ENCODE results near the gene OMP. TPM values are rescaled to one million over a fixed set of nuclear protein-coding genes. Genes with fewer than 3 reads are reported as not detected.

Gene OMP
- total RNA-seq, 5 donors from 2014 or later (not counting 1 experiment from before 2014, with no cell fraction given), result 0.79 TPM; not detected in 4

- ChIA-PET POLR2A (no interaction called here), CTCF (no interaction called here)
- Histone ChIP-seq H3K27ac (ENCODE audit: low read length) (no peak overlapping the region), H3K9me3 (no peaks in the 10 kb centered on the region), H3K27me3 (replicated peaks in 1 of 2; ENCODE audit: control insufficient read depth in 2 of 2, extremely low read depth in 1 of 2, insufficient read depth in 2 of 2, low read length in 1 of 2) (peaks cover 0 to 30% of the 10 kb centered on the region in 2 experiments), H3K4me1 (ENCODE audit: control insufficient read depth in 1 of 2, extremely low read depth in 1 of 2, insufficient read depth in 2 of 2, low read length in 2 of 2) (peaks cover 2 to 16% of the 10 kb centered on the region in 2 experiments), H3K4me3 (ENCODE audit: control insufficient read depth in 1 of 2, extremely low read depth in 1 of 2, low read length in 1 of 2) (no peak overlapping the region), H3K36me3 (ENCODE audit: control insufficient read depth in 2 of 2, extremely low read depth in 1 of 2, insufficient read depth in 1 of 2, low read length in 1 of 2) (peaks cover 0 to 8% of the 10 kb centered on the region in 2 donors)
- Mint-ChIP-seq H3K4me1 (peaks cover 9 to 13% (median 12%) of the 10 kb centered on the region in 3 donors), H3K36me3 (no peaks in the 10 kb centered on the region), H3K27me3 (peaks cover 0 to 3% of the 10 kb centered on the region in 2 donors), H3K27ac (no peak overlapping the region), H3K9me3 (no peaks in the 10 kb centered on the region), H3K4me3 (no peak overlapping the region)
- WGBS (ENCODE audit: insufficient coverage), result 52% methylated on average over 5 of the region's 6 CpGs
- DNase-seq (no peak), ATAC-seq (replicated peaks in 1 of 4) (no peak)
Observed at GRCh38 chr11:77125191-77125590, 22.6 kb downstream of the OMP start.

GRCh38 chr11:77125695-77126094, 23.1 kb downstream of the OMP start:
- Mint-ChIP-seq H3K4me3 (no peak overlapping the region), H3K27me3 (peaks cover 0 to 3% of the 10 kb centered on the region in 2 donors), H3K36me3 (no peaks in the 10 kb centered on the region), H3K27ac (no peak overlapping the region), H3K9me3 (no peaks in the 10 kb centered on the region), H3K4me1 (peaks cover 9 to 13% (median 12%) of the 10 kb centered on the region in 3 donors)
- H3K27ac ChIP-seq (ENCODE audit: low read length), result no peak overlapping the region
- H3K36me3 ChIP-seq (ENCODE audit: control insufficient read depth in 2 of 2, extremely low read depth in 1 of 2, insufficient read depth in 1 of 2, low read length in 1 of 2), result peaks cover 0 to 4% of the 10 kb centered on the region in 2 donors
- POLR2A ChIA-PET, result no interaction called here
- CTCF ChIA-PET, result interaction anchor here in 1 of 2 donors (0.6 kb wide), 1 partner anchor 699 kb away, joined by 5 read pairs; no protein-coding TSS in a partner anchor
- peaks cover 2 to 16% of the 10 kb centered on the region in 2 experiments for H3K4me1 ChIP-seq (ENCODE audit: control insufficient read depth in 1 of 2, extremely low read depth in 1 of 2, insufficient read depth in 2 of 2, low read length in 2 of 2)
- no peak overlapping the region for H3K4me3 ChIP-seq (ENCODE audit: control insufficient read depth in 1 of 2, extremely low read depth in 1 of 2, low read length in 1 of 2)
- H3K27me3 ChIP-seq (replicated peaks in 1 of 2; ENCODE audit: control insufficient read depth in 2 of 2, extremely low read depth in 1 of 2, insufficient read depth in 2 of 2, low read length in 1 of 2), result peaks cover 0 to 30% of the 10 kb centered on the region in 2 experiments
- DNase-seq, result no peak
- WGBS (ENCODE audit: insufficient coverage), result 63% methylated on average over 2 of the region's 4 CpGs
- no peaks in the 10 kb centered on the region for H3K9me3 ChIP-seq
- ATAC-seq (replicated peaks in 1 of 4), result no peak

GRCh38 chr11:77126156-77126775, 23.6 kb downstream of the OMP start:
- ChIA-PET CTCF (interaction anchor here (0.6 to 1.6 kb wide), 9 partner anchors 13 to 699 kb away, joined by 3 to 8 read pairs (median 4); no protein-coding TSS in a partner anchor), POLR2A (no interaction called here)
- no peaks in the 10 kb centered on the region for H3K9me3 Mint-ChIP-seq
- H3K27ac Mint-ChIP-seq, result no peak overlapping the region
- H3K4me3 Mint-ChIP-seq, result peak overlapping the region in 2 of 3 donors; percentile 6 to 69
- no peaks in the 10 kb centered on the region for H3K36me3 Mint-ChIP-seq
- H3K9me3 ChIP-seq, result no peaks in the 10 kb centered on the region
- H3K27me3 Mint-ChIP-seq, result peaks cover 0 to 3% of the 10 kb centered on the region in 2 donors
- H3K4me3 ChIP-seq (ENCODE audit: control insufficient read depth in 1 of 2, extremely low read depth in 1 of 2, low read length in 1 of 2), result no peak overlapping the region
- ATAC-seq (replicated peaks in 1 of 4) (no peak), DNase-seq (no peak)
- H3K27ac ChIP-seq (ENCODE audit: low read length), result no peak overlapping the region
- peaks cover 2 to 16% of the 10 kb centered on the region in 2 experiments for H3K4me1 ChIP-seq (ENCODE audit: control insufficient read depth in 1 of 2, extremely low read depth in 1 of 2, insufficient read depth in 2 of 2, low read length in 2 of 2)
- no peaks in the 10 kb centered on the region for H3K36me3 ChIP-seq (ENCODE audit: control insufficient read depth in 2 of 2, extremely low read depth in 1 of 2, insufficient read depth in 1 of 2, low read length in 1 of 2)
- 95% methylated on average over 13 of the region's 17 CpGs for WGBS (ENCODE audit: insufficient coverage)
- peaks cover 9 to 13% (median 12%) of the 10 kb centered on the region in 3 donors for H3K4me1 Mint-ChIP-seq
- peaks cover 0 to 30% of the 10 kb centered on the region in 2 experiments for H3K27me3 ChIP-seq (replicated peaks in 1 of 2; ENCODE audit: control insufficient read depth in 2 of 2, extremely low read depth in 1 of 2, insufficient read depth in 2 of 2, low read length in 1 of 2)

DNA sequence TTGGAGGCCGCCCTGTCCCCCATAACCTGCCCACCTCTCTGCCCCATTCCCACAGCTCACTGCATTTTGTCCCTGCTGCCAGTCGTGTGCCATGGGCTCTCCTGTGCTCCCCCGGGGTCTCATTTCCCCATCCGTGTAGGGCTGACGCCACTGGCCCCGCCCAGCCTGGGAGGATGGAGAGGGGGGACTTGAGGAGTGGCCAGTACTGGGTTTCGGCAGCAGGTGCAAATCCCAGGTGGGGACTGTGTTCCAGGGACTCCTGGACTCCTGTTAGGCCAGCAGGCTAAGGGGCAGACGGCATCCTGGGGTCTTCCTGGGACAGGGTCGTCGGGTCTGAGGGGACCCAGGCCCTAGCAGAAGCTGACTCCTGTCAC, 24.2 kb downstream of the OMP start:
- H3K36me3 Mint-ChIP-seq, result no peaks in the 10 kb centered on the region
- no peaks in the 10 kb centered on the region for H3K9me3 Mint-ChIP-seq
- Histone ChIP-seq H3K9me3 (no peaks in the 10 kb centered on the region), H3K36me3 (ENCODE audit: control insufficient read depth in 2 of 2, extremely low read depth in 1 of 2, insufficient read depth in 1 of 2, low read length in 1 of 2) (no peaks in the 10 kb centered on the region), H3K4me1 (ENCODE audit: control insufficient read depth in 1 of 2, extremely low read depth in 1 of 2, insufficient read depth in 2 of 2, low read length in 2 of 2) (peaks cover 2 to 16% of the 10 kb centered on the region in 2 experiments), H3K4me3 (ENCODE audit: control insufficient read depth in 1 of 2, extremely low read depth in 1 of 2, low read length in 1 of 2) (peak overlapping the region; percentile 51 to 52), H3K27me3 (replicated peaks in 1 of 2; ENCODE audit: control insufficient read depth in 2 of 2, extremely low read depth in 1 of 2, insufficient read depth in 2 of 2, low read length in 1 of 2) (peaks cover 0 to 30% of the 10 kb centered on the region in 2 experiments), H3K27ac (ENCODE audit: low read length) (no peak overlapping the region)
- H3K27me3 Mint-ChIP-seq, result peaks cover 0 to 3% of the 10 kb centered on the region in 2 donors
- CTCF ChIA-PET, result interaction anchor here (0.7 to 1.6 kb wide), 12 partner anchors 10 to 493 kb away, joined by 3 to 8 read pairs (median 4); no protein-coding TSS in a partner anchor
- H3K4me3 Mint-ChIP-seq, result peak overlapping the region in 1 of 3 donors; percentile 69
- no peak for DNase-seq
- POLR2A ChIA-PET, result no interaction called here
- no peak overlapping the region for H3K27ac Mint-ChIP-seq
- WGBS (ENCODE audit: insufficient coverage), result 23% methylated on average over 9 of the region's 10 CpGs
- peaks cover 9 to 13% (median 12%) of the 10 kb centered on the region in 3 donors for H3K4me1 Mint-ChIP-seq
- ATAC-seq (replicated peaks in 1 of 4), result peak in 1 of 4 experiments; percentile 12

DNA sequence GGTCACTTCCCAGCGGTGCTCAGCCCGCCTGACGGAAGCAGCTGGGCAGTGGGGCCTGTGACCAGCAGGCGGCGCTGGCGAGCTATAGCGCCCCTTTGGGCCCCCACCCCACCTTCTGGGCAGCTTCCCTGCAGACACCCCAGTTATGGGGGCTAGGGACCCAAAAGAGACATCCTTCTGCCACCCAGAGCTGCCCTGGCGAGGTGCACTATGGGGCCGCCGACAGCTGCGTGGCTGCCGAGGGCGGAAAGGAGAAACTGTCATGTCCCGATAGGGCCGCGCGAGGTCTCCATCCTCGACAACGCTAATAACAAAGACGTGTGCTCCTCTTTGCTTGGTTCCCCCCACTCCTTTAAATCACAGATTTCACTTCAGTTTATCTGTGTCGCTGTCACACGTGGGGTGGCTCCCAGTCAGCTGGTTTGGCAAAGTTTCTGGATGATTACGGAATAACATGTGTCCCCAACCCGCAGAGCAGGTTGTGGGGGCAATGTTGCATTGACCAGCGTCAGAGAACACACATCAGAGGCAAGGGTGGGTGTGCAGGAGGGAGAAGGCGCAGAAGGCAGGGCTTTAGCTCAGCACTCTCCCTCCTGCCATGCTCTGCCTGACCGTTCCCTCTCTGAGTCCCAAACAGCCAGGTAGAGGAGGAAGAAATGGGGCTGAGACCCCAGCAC, 24.7 kb downstream of the OMP start:
- ChIA-PET POLR2A (no interaction called here), CTCF (interaction anchor here (0.7 to 1.6 kb wide), 12 partner anchors 11 to 493 kb away, joined by 3 to 8 read pairs (median 4); no protein-coding TSS in a partner anchor)
- DNase-seq (peak in 33 of 35 experiments; percentile 5 to 74 (median 47)), ATAC-seq (replicated peaks in 1 of 4) (peak; percentile 72 to 86 (median 74))
- Mint-ChIP-seq H3K36me3 (no peaks in the 10 kb centered on the region), H3K27ac (no peak overlapping the region), H3K27me3 (peaks cover 0 to 3% of the 10 kb centered on the region in 2 donors), H3K4me3 (peak overlapping the region; percentile 49 to 69 (median 51)), H3K4me1 (peaks cover 9 to 13% (median 12%) of the 10 kb centered on the region in 3 donors), H3K9me3 (no peaks in the 10 kb centered on the region)
- H3K4me1 ChIP-seq (ENCODE audit: control insufficient read depth in 1 of 2, extremely low read depth in 1 of 2, insufficient read depth in 2 of 2, low read length in 2 of 2), result peaks cover 2 to 16% of the 10 kb centered on the region in 2 experiments
- H3K27ac ChIP-seq (ENCODE audit: low read length), result no peak overlapping the region
- peak overlapping the region; percentile 51 to 52 for H3K4me3 ChIP-seq (ENCODE audit: control insufficient read depth in 1 of 2, extremely low read depth in 1 of 2, low read length in 1 of 2)
- no peaks in the 10 kb centered on the region for H3K36me3 ChIP-seq (ENCODE audit: control insufficient read depth in 2 of 2, extremely low read depth in 1 of 2, insufficient read depth in 1 of 2, low read length in 1 of 2)
- no peaks in the 10 kb centered on the region for H3K9me3 ChIP-seq
- 10% methylated on average over 18 of the region's 27 CpGs for WGBS (ENCODE audit: insufficient coverage)
- peaks cover 0 to 30% of the 10 kb centered on the region in 2 experiments for H3K27me3 ChIP-seq (replicated peaks in 1 of 2; ENCODE audit: control insufficient read depth in 2 of 2, extremely low read depth in 1 of 2, insufficient read depth in 2 of 2, low read length in 1 of 2)

GRCh38 chr11:77127920-77128691, 25.5 kb downstream of the OMP start, which contains the start of gene MYO7A:
TSS of gene MYO7A (plus strand) at chr11:77128246. CDS start at chr11:77130635, 2,389 bp downstream.
- peaks cover 2 to 16% of the 10 kb centered on the region in 2 experiments for H3K4me1 ChIP-seq (ENCODE audit: control insufficient read depth in 1 of 2, extremely low read depth in 1 of 2, insufficient read depth in 2 of 2, low read length in 2 of 2)
- 64% methylated on average over 17 of the region's 20 CpGs for WGBS (ENCODE audit: insufficient coverage)
- H3K27ac Mint-ChIP-seq, result no peak within 1 kb of the TSS
- peak within 1 kb of the TSS; percentile 51 to 52 for H3K4me3 ChIP-seq (ENCODE audit: control insufficient read depth in 1 of 2, extremely low read depth in 1 of 2, low read length in 1 of 2)
- no peaks in the 10 kb centered on the region for H3K36me3 Mint-ChIP-seq
- H3K4me3 Mint-ChIP-seq, result peak within 1 kb of the TSS; percentile 49 to 69 (median 51)
- ATAC-seq (replicated peaks in 1 of 4), result peak in 2 of 4 experiments; percentile 6 to 21
- H3K27me3 ChIP-seq (replicated peaks in 1 of 2; ENCODE audit: control insufficient read depth in 2 of 2, extremely low read depth in 1 of 2, insufficient read depth in 2 of 2, low read length in 1 of 2), result peaks cover 0 to 30% of the 10 kb centered on the region in 2 experiments
- ChIA-PET CTCF (interaction anchor here (0.6 to 1.6 kb wide), 8 partner anchors 12 to 1868 kb away, joined by 3 to 8 read pairs (median 4); no protein-coding TSS in a partner anchor), POLR2A (no interaction called here)
- H3K27ac ChIP-seq (ENCODE audit: low read length), result no peak within 1 kb of the TSS
- H3K9me3 ChIP-seq, result no peaks in the 10 kb centered on the region
- H3K9me3 Mint-ChIP-seq, result no peaks in the 10 kb centered on the region
- peaks cover 9 to 13% (median 12%) of the 10 kb centered on the region in 3 donors for H3K4me1 Mint-ChIP-seq
- H3K36me3 ChIP-seq (ENCODE audit: control insufficient read depth in 2 of 2, extremely low read depth in 1 of 2, insufficient read depth in 1 of 2, low read length in 1 of 2), result no peaks in the 10 kb centered on the region
- DNase-seq, result no peak
- H3K27me3 Mint-ChIP-seq, result peaks cover 0 to 3% of the 10 kb centered on the region in 2 donors

All from T-cell (primary cell).